K562 (cell line): ENCODE measurements around the gene TPSG1. TPM values are rescaled to one million over a fixed set of nuclear protein-coding genes. Genes with fewer than 3 reads are reported as not detected.

ENCODE experiments used
- ADNP ChIP-seq: fragments of 200-800 bp; sonication (Bioruptor generic); IDR thresholded peaks from 2 replicates; pipeline ENCODE4 v1.6.1; 2016; ENCODE audit warnings: missing genetic modification characterization, missing compliant biosample characterization
- RBM17 ChIP-seq: fragments of 200-400 bp; formaldehyde crosslinking; IDR thresholded peaks from 2 replicates; pipeline ENCODE4 v1.6.1; 2017; ENCODE audit warnings: low read depth, mild to moderate bottlenecking, low read length, borderline replicate concordance
- TCF7L2 ChIP-seq: fragments of 150-350 bp; IDR thresholded peaks from 2 replicates; pipeline ENCODE4 v1.6.1; 2016; ENCODE audit warnings: low read depth, mild to moderate bottlenecking, low read length, moderate library complexity
- ZNF316 ChIP-seq: fragments of 450-650 bp; IDR thresholded peaks from 2 replicates; pipeline ENCODE4 v1.6.1; 2016
- polyA plus RNA-seq, 8 experiments: library from polyadenylated mRNA; depleted of rRNA in 4 of 8; stranded (reverse) in 5 of 8; unstranded in 3 of 8; fragments of >200 nt; fragmentation: Nextera tagmentation in 2 of 8; fragmentation: Illumina TruSeq in 1 of 8; extraction: Ambion mirVana in 2 of 8; extraction: Trizol in 1 of 8; gene quantifications; 2 replicates each; pipeline versions ENCODE4 v1.2.1 to v1.2.3, GENCODE V29; 2011 to 2014; ENCODE audit warnings: inconsistent platforms in 1 of 8, missing spikeins in 1 of 8
- total RNA-seq, 7 experiments: library from RNA; depleted of rRNA in 6 of 7; stranded (reverse); fragments of >200 nt in 6 of 7; fragmentation: Illumina TruSeq in 2 of 7; extraction: Trizol in 2 of 7; gene quantifications; 2 replicates each; pipeline versions ENCODE4 v1.2.1 to v1.2.3, GENCODE V29; 2011 to 2021; ENCODE audit warnings: low replicate concordance in 1 of 7
- TF ChIP-seq, protein P1 (sequence below): sonication (generic); formaldehyde crosslinking; IDR thresholded peaks from 2 replicates; pipeline ENCODE4 v1.8.1; 2023; ENCODE audit warnings: mild to moderate bottlenecking, missing genetic modification reagents
- TF ChIP-seq, protein P2 (sequence below), 2 experiments: fragments of 450-650 bp; conservative IDR thresholded peaks; 2 replicates each; pipeline ENCODE4 v1.6.1; 2017; ENCODE audit warnings: mild to moderate bottlenecking in 2 of 2, moderate library complexity in 2 of 2

The TPSG1 gene
- total and polyA plus RNA-seq, 9 of the 15 experiments (the other 6 are each of a cell fraction or from before 2014, with no cell fraction given), result not detected

DNA sequence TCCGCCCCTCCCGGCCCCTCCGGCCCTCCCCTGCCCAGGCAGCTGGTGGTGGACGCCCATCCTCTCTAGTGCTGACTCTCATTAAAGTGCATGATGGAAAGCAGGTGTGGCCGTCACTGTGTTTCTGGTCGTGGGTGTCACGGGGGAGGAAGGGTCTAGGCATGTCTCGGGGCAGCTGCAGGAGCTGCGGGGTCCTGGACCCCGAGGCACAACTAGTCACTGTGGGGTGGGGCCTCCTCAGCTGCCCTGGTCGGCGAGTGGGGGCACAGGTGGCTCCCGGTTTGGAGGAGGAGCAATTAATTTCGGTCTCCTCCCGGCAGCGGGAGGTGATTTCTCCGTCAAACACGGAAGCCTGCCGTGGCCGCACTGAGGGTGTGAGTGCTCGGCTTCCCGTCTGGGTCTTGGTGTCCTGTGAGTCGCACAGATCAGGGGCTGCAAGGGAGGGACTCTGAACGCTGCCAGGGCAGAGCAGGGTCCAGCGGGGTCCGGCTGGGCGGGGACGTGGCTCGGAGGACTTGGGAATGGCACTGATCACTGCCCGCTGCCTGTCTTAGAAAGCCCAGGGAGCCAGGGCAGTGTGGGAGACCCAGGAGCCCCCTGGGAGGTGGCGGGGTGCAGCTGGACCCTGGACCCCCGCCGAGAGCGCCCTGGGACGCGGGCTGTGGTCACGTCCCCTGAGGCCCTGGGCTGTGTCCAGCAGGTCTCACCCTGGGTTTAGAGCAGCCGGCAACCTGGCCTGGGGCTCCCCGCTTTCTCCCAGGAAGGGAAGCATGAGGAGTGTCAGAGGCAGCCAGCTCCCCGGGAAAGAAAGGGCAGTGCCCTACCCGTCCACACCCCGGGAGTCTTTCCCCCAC lies 34.1 kb upstream of the TPSG1 start (continued):
- TF ChIP-seq, protein P1, sequence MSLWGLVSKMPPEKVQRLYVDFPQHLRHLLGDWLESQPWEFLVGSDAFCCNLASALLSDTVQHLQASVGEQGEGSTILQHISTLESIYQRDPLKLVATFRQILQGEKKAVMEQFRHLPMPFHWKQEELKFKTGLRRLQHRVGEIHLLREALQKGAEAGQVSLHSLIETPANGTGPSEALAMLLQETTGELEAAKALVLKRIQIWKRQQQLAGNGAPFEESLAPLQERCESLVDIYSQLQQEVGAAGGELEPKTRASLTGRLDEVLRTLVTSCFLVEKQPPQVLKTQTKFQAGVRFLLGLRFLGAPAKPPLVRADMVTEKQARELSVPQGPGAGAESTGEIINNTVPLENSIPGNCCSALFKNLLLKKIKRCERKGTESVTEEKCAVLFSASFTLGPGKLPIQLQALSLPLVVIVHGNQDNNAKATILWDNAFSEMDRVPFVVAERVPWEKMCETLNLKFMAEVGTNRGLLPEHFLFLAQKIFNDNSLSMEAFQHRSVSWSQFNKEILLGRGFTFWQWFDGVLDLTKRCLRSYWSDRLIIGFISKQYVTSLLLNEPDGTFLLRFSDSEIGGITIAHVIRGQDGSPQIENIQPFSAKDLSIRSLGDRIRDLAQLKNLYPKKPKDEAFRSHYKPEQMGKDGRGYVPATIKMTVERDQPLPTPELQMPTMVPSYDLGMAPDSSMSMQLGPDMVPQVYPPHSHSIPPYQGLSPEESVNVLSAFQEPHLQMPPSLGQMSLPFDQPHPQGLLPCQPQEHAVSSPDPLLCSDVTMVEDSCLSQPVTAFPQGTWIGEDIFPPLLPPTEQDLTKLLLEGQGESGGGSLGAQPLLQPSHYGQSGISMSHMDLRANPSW (CRISPR knock-in tag), result no peak
- no peak for TF ChIP-seq ZNF316
- TF ChIP-seq TCF7L2, result no peak
- no peak for TF ChIP-seq ADNP (tag)
- TF ChIP-seq, protein P2, sequence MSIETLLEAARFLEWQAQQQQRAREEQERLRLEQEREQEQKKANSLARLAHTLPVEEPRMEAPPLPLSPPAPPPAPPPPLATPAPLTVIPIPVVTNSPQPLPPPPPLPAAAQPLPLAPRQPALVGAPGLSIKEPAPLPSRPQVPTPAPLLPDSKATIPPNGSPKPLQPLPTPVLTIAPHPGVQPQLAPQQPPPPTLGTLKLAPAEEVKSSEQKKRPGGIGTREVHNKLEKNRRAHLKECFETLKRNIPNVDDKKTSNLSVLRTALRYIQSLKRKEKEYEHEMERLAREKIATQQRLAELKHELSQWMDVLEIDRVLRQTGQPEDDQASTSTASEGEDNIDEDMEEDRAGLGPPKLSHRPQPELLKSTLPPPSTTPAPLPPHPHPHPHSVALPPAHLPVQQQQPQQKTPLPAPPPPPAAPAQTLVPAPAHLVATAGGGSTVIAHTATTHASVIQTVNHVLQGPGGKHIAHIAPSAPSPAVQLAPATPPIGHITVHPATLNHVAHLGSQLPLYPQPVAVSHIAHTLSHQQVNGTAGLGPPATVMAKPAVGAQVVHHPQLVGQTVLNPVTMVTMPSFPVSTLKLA (conservative IDR thresholded peaks at IDR 0.05), result no peak
- no peak for TF ChIP-seq RBM17
